ENCODE results near the gene IWS1.

The IWS1 gene

GRCh38 chr2:127504552-127505430 lies 21.5 kb downstream of the IWS1 start:
- no peak for DNase-seq (ENCODE audit: low read depth)
- H3K4me3 ChIP-seq (ENCODE audit: low read depth, low read length): no peak overlapping the region
- TF ChIP-seq CTCF (IDR thresholded peaks at IDR 0.05; ENCODE audit: low read depth, low read length, missing control alignments): no peak

- no peak for TF ChIP-seq CTCF (IDR thresholded peaks at IDR 0.05; ENCODE audit: low read depth, low read length, missing control alignments)
- DNase-seq (ENCODE audit: low read depth): no peak
- no peak overlapping the region for H3K4me3 ChIP-seq (ENCODE audit: low read depth, low read length)
Measured at GRCh38 chr2:127503491-127503890, 22.8 kb downstream of the IWS1 start.

- DNase-seq (ENCODE audit: low read depth): no peak
- no peak overlapping the region for H3K4me3 ChIP-seq (ENCODE audit: low read depth, low read length)
- no peak for TF ChIP-seq CTCF (IDR thresholded peaks at IDR 0.05; ENCODE audit: low read depth, low read length, missing control alignments)
Measured at GRCh38 chr2:127498386-127498785, 27.9 kb downstream of the IWS1 start.

- TF ChIP-seq CTCF (IDR thresholded peaks at IDR 0.05; ENCODE audit: low read depth, low read length, missing control alignments): no peak
- DNase-seq (ENCODE audit: low read depth): no peak
- no peak overlapping the region for H3K4me3 ChIP-seq (ENCODE audit: low read depth, low read length)
Measured at GRCh38 chr2:127490283-127490682, 36.0 kb downstream of the IWS1 start.

GRCh38 chr2:127486247-127487058 lies 39.8 kb downstream of the IWS1 start:
- TF ChIP-seq CTCF (IDR thresholded peaks at IDR 0.05; ENCODE audit: low read depth, low read length, missing control alignments): no peak
- no peak for DNase-seq (ENCODE audit: low read depth)
- no peak overlapping the region for H3K4me3 ChIP-seq (ENCODE audit: low read depth, low read length)

GRCh38 chr2:127485694-127486071 lies 40.6 kb downstream of the IWS1 start:
- DNase-seq (ENCODE audit: low read depth): no peak
- no peak overlapping the region for H3K4me3 ChIP-seq (ENCODE audit: low read depth, low read length)
- no peak for TF ChIP-seq CTCF (IDR thresholded peaks at IDR 0.05; ENCODE audit: low read depth, low read length, missing control alignments)

Measured in GM12864 (cell line).